Mesenteric fat pad (tissue), 1 donor: ENCODE results near the gene UBAP1L. TPM values are rescaled to one million over a fixed set of nuclear protein-coding genes. Genes with fewer than 3 reads are reported as not detected.
"Not testable (repeated sequence)": the region's sequence is repeated elsewhere in the genome, so short reads cannot be mapped to it uniquely, and the experiment has no call there.

Experiments used
- DNase-seq: peaks from one replicate; pipeline ENCODE4 v3.0.0-alpha.2; 2020; ENCODE audit warnings: low spot score
- total RNA-seq: library from RNA; stranded (reverse); fragmentation: NEBNext Ultra II Directional; extraction: Animal tissue kit (Norgen Biotek cat#: 25700); gene quantifications from one replicate; pipeline ENCODE4 v1.2.1, GENCODE V29; 2021
- donor health status: DM: yes; HTN: yes; CAD: no.

UBAP1L gene
- total RNA-seq, 1 donor from 2014 or later = 3.9 TPM

GRCh38 chr15:65085207-65085753, 29.7 kb downstream of the UBAP1L start:
- DNase-seq = no peak

GRCh38 chr15:65084500-65085206, 30.3 kb downstream of the UBAP1L start:
- no peak for DNase-seq

DNA sequence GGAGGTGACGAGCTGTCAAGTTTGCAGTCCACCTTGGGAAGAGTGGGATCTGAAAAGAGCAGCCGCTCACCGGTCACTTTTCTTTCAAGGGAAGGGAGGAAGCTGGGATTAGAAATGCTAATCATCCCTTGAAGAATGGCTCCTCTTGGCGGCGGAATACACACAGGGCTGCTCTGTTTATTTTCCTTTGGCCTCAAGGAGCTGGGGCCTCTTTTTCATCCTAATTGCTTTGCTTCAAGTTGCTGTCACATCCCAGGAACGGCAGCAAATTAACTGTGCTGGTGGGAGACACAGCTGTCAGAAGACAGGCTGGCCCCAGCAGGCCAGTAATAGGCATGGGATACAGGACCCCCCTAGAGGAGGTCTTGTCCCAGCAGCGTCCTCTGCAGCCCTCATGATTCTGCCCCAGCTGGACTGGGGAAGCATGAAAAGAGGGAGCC, 31.7 kb downstream of the UBAP1L start:
- no peak for DNase-seq

DNA sequence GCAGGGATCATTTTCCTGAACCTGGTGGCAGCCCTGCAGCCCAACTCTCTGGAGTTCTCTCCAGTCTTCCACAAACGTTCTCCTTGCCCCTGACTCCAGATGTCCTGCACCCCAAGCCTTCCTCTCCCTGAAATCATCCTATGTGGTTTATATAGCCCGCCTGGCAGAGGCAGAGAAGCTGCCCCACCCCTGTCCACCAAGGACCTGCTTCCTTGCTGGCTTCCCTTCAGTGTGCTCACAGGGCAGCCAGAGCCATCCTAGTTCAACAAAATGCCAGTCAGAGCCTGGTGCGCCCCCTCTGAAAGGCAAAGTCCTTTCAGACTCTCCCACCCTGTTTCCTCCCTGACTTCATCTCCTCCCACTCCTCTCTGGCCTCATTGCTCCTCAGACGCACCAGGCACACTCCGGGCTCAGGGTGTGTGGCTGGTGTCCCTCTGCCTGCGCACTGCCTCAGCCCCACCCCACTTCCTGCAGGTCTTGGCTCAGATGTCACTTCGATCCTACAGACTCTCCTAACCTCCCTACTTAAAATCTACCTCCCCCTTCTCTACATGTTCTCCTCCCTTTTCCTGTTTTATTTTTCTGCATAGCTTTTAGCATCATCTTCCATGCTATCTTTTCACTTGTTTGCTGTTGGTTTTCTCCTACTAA, 32.6 kb downstream of the UBAP1L start:
- no peak for DNase-seq

GRCh38 chr15:65081758-65082157, 33.2 kb downstream of the UBAP1L start:
- no peak for DNase-seq

DNA sequence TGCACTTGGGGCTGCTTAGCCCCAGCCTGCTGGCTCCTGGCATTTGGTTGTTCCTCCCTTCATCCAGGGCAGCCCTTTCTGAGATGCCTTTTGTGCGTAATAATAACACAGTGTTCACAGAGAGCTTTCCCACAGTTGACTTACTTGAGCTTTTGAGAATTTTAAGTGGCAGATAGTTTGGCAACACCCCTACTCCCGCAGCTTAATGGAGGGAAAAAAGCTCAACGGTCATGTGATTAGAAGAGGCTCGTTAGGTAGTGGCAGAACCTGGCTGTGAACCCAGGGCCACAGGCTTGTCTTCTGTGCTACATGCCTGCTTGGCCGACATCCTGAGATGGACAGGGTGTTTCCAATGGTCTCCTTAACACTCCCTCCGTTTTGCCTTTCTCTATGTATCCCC, 33.7 kb downstream of the UBAP1L start:
- no peak for DNase-seq

DNA sequence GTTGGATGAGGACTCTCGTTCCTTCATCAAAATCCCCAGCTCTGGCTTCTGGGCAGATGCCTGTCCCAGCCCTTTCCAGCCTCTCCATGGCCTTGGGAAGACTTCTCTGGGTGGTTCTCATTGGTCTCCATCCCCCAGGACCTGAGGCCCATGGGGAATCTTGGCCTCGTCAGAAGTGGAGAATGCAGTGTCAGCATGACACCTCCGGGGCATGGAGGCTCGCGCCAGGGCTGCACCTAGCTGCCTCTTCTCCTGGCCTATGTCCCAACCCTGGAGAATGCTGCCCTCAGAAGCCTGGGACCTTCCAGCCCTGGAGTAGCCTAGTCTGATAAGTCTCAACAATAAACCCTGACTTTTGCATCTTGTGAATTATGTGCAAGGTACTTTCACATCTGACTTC, 35.4 kb downstream of the UBAP1L start:
- DNase-seq = no peak

DNA sequence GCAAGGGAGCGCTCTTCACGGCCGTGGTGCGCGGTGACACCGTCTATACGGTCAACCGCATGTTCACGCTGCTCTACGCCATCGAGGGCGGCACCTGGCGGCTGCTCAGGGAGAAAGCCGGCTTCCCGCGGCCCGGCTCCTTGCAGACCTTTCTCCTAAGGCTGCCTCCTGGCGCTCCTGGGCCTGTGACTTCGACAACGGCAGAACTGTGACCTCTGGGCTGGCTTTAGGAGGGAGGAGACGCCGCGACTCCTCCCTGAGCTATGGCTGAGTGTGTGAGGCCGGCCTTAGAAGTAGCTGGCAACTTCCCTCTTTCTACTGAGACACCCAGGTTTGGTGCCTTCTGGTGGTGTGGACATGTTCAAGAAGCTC, 37.0 kb downstream of the UBAP1L start:
- no peak for DNase-seq

- DNase-seq = no peak
These were observed 37.6 kb downstream of the UBAP1L start for GRCh38 chr15:65077291-65077980.

- DNase-seq = no peak
These were observed 38.3 kb downstream of the UBAP1L start, which contains the start of gene KBTBD13 for GRCh38 chr15:65076486-65077290. Gene KBTBD13, plus strand, starts transcription at chr15:65076746. Its CDS starts 70 bp downstream, at chr15:65076816.

GRCh38 chr15:65075607-65076395, 39.2 kb downstream of the UBAP1L start:
- not testable (repeated sequence) for DNase-seq

GRCh38 chr15:65074946-65075345, 40.1 kb downstream of the UBAP1L start:
- DNase-seq = not testable (repeated sequence)

DNA sequence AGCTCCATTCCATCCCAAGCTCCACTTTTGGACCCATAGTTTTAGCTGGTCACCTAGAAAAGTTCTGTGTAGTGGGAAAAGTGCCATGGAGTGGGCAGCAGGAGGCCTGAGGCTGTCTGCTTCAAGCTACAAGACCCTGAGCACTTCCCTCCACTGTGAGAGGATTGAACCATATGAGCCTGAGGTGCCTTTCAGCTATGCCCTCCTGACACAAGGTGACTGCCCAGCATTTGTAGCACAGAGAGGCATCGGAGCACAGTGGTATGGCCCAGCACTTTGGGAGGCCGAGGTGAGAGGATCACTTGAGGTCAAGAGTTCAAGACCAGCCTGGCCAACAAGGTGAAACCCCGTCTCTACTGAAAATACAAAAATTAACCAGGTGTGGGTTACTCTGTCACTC, 42.4 kb downstream of the UBAP1L start:
- DNase-seq = no peak

- DNase-seq = no peak
These were observed 43.0 kb downstream of the UBAP1L start for GRCh38 chr15:65072027-65072426.

DNA sequence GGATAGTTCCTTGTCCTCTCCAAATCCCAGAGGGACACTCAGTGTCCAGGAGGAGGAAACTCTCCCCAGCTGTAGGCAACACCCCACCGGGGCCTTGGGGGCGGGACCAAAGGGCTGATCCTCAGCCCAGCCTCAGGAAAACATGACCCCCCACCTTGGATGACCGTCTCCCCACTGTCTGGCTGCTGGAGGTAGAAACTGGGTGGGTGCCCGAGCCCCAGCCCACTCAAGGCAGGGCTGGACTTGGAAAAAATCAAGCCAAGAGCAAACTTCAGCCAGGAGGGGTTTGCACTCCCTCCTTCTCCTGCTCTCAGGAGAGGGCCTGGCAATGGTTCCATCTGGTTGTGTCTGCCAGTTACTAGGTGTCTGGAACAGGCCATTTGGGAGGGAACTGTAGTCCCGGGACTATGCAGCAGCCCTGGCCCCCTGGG, 43.6 kb downstream of the UBAP1L start:
- no peak for DNase-seq

DNA sequence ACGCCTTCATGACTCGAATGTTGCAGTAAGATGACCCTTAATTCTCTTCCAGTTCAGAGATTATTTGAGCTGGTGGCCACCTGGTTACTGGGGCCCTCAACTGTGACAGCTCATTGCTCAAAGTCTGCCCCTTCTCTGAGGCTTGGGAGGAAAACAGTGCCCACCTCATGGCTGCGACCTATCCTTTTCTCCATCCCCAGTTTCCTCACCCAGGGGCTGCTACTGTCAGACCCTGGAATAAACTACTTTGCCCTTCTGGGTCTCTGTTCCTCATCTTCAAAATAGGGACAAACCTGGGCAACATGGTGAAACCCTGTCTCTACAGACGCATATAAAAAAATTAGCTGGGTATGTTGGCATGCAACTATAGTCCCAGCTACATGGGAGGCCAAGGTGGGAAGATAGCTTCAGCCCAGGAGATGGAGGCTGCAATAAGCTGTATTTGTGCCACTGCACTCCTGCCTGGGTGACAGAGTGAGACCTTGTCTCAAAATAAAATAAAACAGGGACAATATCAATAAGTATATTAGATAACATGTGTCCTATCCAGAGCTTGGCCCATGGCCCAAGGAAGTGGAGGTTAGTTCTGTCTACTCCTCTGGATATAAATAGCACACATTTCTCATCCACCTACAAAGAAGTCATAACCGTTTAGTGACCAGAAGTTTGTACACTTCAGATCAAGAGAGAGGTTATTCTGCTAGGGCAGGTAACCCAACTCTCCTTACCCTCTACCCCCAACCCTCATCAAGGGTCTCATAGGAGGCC, 45.0 kb downstream of the UBAP1L start:
- no peak for DNase-seq

- no peak for DNase-seq
These were observed 45.8 kb downstream of the UBAP1L start for GRCh38 chr15:65069179-65069578.

- DNase-seq = no peak
These were observed 46.6 kb downstream of the UBAP1L start for GRCh38 chr15:65068403-65068788.

DNA sequence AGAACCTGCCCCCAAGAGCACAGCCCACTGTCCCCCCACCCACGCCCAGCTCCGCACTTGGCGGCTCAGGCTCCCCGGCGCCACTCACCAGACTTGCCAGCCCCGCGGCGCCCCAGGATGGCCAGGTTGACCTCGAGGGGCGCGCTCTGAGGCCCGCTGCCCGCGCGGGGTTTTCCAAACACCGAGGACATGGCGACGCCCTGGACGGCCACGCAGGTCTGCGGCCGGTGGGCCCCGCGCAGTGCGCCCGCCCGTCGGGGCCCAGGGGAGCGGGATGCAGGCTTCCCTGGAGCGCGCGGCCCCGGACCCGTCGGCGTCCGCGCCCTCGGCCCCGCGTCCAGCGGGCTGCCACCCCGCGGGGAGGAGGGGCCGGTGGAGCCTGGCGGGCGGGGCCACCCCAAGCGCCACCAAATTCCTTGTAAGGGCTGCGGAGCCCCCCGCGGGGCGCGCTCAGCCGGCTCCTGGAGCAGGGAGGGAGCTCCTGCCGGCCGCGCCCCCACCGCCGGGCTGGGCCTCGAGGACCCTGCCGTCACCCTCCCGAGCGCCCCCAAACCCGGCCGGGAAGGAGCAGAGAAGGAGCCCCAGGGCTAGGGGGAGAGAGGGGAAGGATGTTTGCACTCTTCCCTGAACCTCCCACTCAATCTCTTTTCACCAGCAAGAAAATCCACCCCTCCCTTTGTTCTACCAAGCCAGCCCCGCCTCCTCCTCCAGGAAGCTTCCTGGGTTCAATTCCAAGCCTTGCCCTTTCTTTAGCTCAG, 47.2 kb downstream of the UBAP1L start, which contains the start of gene RASL12:
Gene RASL12 (minus strand): TSS at position 347 of the 758 bp plus-strand sequence. CDS start 156 bp downstream, at position 191.
- no peak for DNase-seq
